Stimulated activated CD8-positive, alpha-beta memory T cell treated with anti-CD3 and anti-CD28 coated beads, Interleukin-12 subunit alpha, Interleukin-12 subunit beta, amount 100 ng/mL, for 4 hours (primary cell): ENCODE results near the gene PLEKHG3.

Experiments
- DNase-seq: peaks from one replicate; pipeline ENCODE4 v3.0.0-alpha.2; 2020; ENCODE audit warnings: low read depth

PLEKHG3 gene

DNA sequence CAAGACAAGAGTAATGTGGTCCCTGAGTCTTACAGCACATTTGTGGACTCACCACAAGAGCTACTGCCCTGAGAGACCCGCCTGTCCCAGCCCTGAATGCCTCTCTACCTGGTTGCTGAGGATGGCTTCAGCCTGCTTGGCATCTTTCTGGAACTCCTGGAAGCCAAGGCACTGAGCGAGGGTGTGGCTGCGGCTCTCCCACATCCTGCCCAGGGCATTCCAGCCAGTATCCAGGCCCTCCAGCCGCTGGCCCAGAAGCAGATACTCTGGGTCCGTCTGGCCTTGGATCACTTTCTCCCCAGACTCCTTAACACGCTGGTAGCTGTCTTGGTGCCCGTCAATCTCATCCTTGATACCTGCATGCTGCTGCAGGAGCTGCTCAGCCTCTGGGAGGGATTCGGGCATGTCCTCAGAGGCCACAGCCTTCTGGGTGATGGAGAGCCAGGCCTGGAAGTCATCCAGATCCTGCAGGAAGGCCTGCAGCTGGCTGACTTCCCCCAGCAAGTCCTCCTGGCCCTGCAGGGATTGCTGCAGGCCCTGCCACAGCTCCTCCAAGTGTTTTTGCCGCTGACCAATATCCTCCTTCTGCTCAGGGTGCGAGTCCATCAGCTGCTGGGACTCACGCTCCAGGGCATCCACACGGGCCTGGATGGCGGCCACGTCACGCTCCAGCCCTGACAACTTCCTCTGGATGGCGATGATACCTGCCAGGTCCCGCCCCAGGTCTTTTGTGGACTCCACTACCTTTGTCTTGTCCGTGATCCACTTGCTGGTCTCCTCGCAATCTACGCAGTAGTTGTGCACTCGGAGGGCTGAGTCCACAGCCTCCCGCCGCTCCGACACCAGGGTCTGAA lies 82.3 kb downstream of the PLEKHG3 start:
- DNase-seq = no peak

DNA sequence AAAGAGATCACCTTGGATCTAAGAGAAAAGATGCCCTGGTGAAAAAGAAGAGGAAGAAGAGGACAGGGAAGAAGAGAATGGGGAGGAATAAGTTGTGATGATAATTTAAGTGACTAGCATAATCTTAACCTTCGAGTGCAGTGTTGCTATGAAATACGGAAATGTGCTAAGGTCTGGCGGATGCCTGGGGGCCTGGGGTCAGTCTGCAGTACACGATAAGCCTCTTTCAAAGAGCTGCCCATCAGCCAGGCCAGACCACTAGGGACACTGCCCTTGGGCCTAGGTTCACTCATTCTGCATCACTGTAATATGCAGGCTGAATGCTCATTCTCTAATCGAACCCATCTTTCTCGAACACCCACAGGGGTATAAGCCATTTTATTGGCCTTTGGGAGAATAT lies 83.4 kb downstream of the PLEKHG3 start:
- no peak for DNase-seq

DNA sequence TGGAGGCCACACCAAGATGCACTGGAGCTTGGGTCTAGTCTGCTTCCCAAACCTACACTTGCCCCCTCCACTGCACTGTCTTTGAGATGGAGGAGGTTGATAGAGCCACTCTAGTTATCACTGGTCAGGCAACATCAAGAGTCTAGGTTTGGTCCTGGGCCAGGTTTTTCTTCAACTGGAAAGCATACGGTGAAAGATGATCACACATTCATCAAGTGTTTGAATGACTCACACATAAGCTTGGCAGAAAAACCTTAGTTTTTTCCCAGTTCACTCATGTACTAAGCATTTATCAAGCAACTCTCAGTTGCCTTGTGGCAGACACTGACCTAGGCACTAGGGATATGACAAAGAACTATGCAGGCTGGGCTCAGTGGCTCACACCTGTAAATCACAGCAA lies 84.5 kb downstream of the PLEKHG3 start:
- no peak for DNase-seq

DNA sequence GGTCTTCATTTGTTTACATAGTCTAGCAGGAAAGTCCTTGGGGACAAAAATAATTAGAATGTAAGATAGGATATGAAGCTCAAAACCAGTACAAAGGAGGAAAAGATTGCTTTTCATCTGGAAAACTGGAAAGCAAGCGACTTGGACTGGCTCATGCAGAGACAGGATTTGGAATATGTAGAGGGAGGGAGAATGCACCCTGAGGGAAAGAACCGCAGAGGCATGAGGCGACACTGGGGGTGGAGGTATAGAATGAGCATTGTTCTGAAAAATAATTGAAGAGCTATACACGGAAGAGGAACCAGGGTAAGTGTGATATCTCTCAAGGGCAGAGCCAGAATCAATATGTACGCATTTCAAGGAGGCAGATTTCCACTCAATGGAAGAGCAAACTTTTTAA lies 85.5 kb downstream of the PLEKHG3 start:
- DNase-seq = no peak

DNA sequence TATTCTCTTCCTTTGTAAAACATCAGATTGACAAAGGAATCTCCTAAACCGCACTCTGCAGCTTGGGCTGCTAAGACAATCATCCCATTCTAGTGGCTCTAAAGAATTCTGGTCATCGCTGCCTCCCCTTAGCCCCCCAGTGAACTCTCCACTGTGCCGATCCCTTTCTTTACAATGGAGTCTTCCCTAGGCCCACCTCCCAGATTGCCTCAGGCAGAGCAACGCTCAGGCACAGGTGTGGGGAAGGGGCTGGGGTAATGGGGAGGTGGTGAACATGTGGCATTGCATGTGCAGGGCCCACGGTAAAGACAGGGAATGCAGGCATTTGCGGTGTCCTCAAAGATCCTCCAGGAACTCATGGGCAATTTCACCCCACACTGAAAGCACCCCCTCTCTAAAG lies 86.3 kb downstream of the PLEKHG3 start:
- no peak for DNase-seq

DNA sequence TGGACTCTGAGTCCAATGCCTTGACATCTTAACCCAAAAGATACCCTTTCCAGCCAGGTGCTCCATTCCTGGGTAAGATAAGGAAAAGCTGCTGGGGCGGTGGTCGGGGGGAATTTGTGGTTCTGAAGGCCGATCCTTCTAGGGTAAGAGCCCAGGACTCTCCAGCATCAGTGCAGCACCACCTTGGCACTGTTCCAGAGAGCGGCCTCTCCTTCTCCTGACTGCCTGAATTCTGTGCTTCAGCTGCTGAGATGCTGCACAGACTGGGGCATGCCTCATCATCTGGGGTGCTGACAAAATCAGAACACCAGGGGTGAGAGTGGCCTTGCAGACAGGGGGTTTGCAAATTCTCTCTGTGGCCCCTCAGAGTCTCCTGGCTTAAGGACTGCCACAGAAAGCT lies 88.0 kb downstream of the PLEKHG3 start:
- DNase-seq = no peak

DNA sequence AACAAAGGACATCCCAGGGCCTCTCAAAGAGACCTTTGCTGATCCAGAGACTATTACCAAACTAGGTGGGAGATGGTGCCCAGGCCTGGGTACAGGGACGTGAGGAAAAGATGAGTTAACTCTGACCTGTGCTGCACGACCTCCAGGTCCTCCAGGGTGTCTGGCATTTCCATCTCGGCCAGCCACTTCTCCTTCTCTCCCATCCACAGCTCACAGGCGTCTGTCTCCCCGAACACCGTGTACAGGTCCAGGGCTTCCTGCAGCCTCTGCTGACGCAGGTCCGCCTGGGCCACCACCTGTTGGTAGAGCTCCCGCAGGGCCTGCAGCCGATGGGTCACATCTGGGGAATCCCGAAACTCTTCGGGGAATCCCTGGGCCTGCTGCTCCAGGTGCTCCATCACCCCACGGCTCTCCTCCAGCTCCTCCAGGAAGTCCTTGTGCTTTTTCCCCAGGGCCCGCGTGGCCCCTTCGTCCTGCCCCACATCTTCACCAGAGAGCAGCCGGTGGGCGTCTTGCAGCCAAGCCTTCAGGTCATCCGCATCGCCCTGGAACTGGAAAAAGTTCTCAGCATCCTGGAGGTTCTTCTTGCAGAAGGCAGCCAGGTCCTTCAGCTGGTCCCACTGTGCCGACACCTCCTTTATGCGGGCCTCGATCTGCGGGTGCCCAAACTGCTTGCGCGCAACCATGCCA lies 88.8 kb downstream of the PLEKHG3 start:
- DNase-seq = no peak

DNA sequence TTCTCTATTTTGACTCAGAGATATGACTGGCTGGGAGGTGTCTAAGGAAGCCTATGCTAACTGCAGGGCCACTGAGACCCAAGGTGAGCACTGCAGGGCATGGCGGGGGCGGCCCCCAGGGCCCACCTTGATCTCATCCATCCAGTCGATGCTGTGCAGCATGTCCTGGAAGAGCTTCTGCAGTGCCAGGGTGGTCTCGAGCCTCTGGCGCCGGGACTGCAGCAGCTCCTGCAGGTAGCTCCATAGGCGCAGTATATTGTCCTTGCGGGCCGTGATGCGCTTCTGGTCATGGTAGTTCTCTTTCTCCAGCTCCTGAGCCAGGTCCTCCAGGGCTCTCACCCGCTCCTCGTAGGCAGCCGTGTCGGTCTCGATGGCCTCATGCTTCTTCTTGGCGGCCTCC lies 91.0 kb downstream of the PLEKHG3 start:
- no peak for DNase-seq

DNA sequence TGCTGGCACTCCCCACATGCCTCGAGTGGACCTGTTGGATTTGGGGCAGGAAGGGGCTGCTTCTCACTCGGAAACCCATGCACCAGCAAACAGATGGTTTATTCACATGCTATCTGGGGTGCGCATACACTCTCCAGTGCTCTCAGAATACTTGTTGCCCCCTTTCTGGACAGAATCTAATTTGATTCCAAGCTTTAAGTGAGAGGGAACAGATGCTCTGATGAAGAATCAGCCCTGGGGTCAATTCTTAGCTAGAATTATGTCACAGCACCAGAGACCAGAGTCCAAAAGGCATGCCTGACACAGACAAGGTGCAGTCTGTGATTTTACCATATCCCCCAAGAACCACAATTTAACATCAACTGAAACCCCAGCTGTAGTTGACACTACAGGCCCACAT lies 91.7 kb downstream of the PLEKHG3 start:
- no peak for DNase-seq

DNA sequence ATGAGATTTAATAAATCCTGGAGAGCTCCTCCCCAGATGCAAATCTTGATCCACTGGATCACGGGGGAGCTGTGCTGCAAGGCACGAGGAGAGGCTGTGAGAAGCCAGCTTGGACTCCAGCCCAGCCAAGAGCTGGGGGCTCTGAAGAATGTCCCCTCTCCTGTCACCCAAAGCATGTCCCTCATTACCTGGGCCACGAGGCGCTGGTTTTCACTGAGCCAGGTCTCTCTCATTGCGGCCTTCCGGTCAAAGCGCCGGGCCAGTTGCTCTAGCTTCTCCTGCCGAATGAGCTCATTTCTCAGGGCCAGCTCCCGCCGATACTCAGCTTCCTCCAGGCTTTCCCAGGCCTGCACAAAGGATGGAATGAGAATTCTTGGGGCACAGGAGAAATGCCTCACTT lies 92.1 kb downstream of the PLEKHG3 start:
- no peak for DNase-seq

DNA sequence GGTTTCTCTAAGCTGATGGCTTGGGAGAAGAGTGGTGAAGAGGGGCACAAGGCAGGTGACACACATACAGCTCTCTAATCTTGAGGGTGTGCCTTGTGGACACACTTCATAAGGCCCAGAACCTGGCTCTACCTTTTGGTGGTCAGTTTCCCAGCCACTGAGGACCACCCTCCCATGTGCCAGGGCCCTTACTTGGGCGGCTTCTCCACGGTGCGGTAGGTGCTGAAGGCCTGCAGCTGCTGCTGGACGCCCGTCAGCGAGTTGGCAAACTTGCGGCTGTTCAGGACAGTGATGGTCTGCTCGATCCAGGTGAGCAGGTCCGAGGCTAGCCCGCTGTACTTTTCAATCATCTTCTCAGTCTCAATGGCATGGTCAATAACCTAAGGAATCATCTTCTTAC lies 95.3 kb downstream of the PLEKHG3 start:
- DNase-seq = no peak
